GM18502 (cell line): ENCODE results near the gene REPS1.
A peak's percentile ranks its signal among the peaks of the same experiment; 100 is the strongest.
"Not testable (repeated sequence)": the region's sequence is repeated elsewhere in the genome, so short reads cannot be mapped to it uniquely, and the experiment has no call there.

Experiments used
- ATAC-seq: cut with Tn5 transposase; IDR thresholded peaks from one replicate; pipeline ENCODE4 v1.9.1; 2021; ENCODE audit warnings: mild to moderate bottlenecking; ENCODE audit not compliant: unreplicated experiment, poor library complexity

Gene REPS1

DNA sequence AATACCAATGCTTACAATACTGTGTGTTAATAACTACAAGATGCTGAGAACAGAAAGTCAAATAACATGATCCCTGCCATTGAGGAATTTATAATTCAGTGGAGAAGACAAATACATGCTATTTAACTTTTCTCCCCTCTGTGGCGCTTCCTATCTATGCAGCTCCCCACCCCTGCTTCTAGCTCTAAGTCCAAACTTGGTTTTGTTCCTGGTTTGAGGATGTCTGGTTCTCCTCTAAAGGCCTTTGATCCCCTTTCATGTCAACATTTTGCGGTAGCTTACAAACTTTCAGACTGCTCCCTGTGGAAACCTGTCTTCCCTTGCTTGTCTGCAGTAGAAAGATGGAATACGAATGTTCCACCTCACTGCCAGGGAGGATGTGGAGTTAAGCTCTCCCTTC lies 18.4 kb upstream of the REPS1 start:
- ATAC-seq = no peak

DNA sequence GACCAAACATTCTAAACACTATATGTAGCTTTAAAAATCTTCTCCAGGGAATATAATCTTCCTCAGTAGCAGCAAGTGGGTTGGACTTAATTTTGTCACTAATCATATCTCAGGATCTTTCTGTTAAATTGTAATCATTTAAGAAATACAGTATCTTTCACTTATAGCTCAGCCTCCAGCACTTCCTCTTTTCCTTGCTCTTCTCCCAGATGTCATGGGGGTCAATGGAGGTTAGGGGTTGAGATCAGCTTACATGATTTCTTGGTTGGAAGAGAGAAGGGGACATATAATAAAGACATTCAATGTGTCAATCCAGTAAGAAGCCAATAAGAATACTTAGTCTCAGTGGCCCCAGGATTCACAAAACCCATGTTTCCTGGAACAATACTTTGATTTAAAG lies 15.7 kb upstream of the REPS1 start:
- no peak for ATAC-seq

DNA sequence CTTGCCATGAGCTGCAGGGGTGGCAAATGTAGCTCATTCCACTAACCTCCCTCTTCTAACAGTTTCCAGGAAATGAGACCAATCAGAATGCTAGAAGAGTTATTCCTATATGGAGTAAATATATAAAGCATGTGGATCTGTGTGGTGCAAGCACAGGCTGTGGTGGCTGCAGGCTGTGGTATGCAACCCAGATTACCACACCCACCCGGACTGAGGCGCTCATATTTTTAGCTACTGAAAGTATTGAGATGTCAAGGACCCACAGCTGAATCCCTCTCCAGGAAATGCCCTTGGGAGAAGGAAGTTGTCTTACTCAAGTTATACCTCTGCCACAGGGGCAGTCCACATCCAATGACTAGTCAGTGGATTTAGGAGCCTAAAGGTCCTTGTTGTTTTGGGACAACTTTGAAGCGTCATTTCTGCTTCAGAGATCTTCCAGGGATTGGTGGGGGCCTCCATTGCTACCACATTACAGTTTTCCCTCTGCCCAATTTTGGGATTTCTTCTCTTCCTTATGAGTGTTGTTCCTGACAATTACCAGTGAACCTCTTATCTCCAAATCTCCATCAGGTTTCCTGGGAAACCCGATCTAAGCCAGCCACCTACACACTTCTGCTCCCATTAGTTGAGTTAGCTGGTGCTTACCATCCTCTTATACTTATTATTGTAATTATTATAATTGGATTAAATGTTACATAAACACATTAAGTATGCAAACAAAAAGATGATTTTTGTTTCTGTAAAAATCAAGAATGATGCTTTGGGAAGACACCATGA lies 12.1 kb upstream of the REPS1 start:
- ATAC-seq = no peak

DNA sequence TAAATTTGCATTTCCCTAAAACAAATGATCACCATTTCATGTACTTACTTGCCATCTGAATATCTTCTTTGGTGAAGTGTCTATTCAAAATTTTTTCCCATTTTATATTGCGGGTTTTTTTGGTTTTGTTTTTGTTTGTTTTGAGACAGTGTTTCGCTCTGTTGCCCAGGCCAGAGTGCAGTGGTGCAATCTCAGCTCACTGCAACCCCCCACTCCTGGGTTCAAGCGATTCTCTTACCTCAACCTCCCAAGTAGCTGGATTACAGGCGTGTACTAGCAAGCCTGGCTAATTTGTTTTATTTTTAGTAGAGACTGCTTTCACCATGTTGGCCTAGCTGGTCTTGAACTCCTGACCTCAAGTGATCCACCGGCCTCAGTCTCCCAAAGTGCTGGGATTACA lies 9.1 kb upstream of the REPS1 start:
- no peak for ATAC-seq

DNA sequence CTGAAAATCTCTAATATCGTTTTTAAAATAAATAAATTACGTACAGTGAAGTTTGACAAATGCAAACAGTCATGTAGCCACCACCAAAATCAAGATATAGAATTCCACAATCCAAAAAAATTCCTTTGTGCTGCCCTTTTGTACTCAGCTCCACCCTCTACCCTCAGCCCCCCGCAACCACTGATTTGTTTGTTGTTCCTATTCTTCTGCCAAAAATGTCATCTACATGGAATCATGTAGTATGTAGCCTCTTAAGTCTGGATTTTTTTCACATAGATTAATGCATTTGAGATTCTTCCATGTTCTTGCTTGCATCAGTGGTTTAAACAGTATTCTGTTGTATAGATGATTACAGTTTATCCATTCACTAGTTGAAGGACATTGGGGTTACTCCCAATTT lies 8.5 kb upstream of the REPS1 start:
- ATAC-seq = no peak

DNA sequence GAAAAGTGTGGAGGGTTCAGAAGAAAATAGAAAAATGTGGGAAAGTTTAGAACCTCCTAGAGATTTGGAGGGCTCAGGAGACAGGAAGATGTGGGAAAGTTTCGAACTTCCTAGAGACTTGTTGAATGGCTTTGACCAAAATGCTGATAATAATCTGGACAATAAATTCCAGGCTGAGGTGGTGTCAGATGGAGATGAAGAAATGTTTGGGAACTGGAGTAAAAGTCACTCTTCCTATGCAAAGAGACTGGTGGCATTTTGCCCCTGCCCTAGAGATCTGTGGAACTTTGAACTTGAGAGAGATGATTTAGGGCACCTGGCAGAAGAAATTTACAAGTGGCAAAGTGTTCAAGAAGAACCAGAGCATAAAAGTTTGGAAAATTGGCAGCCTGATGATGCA lies 5.4 kb upstream of the REPS1 start:
- ATAC-seq = not testable (repeated sequence)

DNA sequence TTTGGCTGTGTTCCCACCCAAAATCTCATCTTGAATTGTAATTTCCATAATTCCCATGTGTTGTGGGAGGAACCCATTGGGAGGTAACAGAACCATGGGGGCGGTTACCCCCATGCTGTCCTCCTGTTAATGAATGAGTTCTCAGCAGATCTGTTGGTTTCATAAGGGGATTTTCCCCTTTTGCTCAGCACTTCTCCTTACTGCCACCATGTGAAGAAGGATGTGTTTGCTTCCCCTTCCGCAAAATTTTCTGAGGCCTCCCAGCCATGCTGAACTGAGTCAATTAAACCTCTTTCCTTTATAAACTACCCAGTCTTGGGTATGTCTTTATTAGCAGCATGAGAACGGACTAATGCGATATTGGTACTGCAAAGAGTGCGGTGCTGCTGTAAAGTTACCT lies 4.9 kb upstream of the REPS1 start:
- ATAC-seq = not testable (repeated sequence)

DNA sequence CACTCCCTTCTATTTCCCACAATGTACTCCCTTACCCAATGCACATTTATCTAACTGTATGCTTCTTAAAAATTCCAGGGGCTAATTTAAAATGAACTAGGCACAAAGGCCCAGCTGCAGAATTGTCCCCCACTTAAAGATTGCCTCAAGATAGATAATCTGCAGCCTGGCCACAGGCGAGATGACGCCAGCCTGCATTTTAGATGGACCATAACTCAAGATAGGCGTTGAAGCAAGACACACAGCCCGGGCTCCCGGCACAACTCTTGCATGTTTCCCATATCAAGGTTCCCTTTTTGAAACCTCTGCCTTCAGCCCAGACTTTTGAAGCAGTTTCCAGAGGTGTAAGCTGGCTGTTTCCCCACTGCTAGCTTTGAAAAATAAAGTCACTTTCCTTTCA lies 3.2 kb upstream of the REPS1 start:
- ATAC-seq = no peak

DNA sequence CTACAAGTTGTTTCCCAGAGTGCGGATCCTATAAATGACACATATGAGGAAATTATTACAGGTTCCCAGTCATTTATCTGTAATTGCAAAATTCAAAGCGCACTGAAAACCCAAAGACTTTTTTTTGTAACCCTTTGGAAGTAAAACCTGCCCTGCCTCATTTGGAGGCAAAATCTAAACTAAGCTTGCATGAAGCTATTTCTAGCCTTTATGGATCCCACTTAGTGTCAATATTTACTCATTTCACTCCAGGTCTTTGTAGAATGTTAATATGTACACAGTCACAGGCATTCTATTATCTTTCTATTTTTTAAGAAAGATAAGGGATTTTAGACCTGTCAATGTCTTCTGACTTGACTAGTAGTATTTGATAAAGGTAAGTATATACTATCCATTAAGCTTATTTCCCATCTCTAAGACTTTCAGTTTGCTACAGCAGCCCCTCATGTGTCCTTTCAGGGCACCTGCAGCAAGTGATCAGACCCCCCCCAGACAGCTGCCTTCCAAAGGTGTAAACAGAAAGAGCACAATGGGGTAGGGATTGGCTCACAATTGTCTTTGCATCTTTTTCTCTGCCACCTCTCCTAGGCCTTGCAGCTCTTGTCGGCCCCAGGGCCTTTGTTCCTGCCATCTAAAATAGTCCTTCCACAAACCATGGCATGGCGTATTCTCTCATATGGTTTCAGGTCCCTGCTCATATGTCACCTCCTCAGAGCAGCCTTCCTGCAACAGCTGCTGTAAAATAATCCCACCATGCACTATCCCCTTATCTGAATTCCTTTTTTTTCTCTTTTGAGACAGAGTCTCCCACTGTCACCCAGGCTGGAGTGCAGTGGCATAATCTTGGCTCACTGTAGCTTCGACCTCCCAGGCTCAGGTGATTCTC lies 1.3 kb upstream of the REPS1 start:
- ATAC-seq = no peak

DNA sequence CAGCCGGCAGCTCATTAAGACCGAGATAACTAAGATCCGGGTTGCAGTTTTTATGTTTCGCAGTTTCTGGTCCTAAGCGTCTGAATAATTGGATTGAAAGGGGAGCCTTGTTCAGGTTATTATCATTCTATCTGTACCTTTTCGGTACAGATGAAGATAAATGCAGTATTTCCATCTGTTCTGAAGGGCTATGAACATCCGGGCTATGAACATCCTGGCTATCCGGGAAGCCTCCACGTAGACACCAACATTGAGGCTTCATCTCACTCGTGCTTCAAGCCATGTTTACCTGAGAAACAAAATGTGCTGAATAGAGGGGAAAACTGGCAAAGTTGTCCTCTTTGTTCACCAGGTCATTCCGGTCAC lies 399 bp upstream of the REPS1 start:
- ATAC-seq = peak; percentile 21

DNA sequence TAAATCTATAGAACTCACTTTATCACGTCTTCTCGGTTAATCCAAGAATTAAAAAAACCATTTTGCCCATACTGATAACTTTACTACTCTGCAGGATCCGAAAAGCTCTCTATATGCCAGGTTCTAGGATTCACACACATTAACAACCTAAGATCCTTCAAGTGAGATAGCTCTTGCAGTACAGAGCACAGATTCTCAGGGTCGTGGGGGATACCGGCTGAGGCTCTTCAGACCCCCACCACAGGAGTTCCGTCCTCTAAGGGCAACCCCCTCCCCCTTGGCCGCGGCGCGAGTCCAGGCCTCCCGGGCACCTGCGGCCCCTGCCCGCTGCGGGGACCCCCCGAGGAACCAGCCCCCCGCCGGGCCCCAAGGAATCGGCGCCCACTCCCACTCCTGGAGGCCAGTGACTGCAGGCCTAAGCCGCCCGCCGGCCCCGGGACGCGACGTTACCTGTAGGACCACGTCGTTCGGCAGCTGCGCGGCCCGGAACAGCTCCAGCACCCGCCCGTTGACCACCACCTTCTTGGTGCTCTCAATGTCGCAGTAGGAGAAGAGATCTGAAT lies 892 bp downstream of the REPS1 start:
- peak; percentile 1 for ATAC-seq

DNA sequence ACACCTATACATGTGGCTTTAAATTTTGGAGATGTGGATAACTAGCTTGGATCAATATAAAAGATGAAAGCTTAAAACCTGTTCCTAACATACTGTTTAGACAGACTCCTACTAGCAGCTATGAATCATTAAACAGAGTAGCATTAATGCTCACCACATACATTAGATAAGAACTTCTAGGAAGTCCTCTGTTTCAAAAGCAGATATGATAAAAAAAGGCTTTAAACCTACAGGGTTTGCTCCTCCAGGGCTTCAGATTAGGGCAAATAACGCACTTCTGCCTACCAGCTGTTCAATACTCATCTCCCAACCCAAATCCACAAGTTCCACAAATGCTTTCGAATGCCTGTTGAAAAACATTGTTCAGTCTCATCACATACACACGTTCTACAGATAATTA lies 1.5 kb downstream of the REPS1 start:
- no peak for ATAC-seq

DNA sequence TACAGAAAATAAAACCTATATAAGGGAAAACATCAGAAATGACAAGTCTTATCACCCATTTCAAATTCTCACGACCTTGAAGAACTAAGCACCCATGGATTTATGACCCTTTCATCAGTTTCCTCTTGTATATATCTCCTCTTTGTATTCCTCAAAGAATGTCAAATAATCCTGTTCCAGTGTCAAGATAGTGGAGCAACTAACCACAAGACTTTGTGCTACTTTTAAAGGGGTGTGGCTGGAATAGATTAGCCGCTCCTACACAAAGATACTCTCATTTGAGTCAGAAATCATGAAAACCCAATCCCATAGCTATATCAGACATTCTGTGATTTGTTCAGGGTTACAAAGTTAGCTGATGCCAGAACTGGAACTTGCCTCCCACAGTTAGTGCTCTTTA lies 6.6 kb downstream of the REPS1 start:
- no peak for ATAC-seq

DNA sequence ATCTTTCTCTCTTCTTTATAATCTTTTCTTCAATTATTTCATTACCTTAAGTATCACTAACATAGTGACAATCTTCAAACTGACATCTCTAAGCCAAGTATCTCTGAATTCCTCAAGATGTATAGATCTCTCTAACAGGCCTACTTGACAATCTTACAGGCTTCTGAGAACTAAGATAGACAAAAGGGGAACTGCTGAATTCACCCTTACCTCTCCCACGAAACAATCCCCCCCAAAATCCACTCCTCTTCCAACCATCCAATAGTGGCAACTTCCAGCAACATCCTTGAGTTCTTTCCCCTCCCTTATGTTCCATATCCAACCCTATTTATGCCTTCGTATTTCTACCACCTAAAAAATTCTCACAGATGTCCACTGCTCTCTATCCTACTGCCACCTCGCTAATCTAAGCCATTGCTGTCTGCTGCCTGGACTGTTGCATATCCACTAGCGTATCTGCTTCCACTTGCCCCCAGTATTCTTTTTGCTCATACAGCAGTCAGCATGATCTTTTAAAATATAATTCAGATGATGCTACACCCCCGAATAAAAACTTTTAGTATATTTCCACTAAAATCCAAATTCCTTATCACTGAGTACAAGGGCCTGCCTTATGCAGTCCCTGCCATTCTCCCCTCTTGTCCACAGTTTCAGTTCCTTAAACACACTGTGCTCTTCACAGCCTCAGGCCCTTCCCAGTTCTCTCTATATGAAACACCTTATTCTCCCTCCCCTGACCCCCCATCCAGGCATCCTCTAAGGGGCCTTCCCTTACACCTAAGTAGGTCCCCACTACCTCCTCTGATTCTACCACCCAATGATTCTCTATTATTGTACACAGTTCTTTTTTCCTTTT lies 8.0 kb downstream of the REPS1 start:
- ATAC-seq = peak; percentile 66

DNA sequence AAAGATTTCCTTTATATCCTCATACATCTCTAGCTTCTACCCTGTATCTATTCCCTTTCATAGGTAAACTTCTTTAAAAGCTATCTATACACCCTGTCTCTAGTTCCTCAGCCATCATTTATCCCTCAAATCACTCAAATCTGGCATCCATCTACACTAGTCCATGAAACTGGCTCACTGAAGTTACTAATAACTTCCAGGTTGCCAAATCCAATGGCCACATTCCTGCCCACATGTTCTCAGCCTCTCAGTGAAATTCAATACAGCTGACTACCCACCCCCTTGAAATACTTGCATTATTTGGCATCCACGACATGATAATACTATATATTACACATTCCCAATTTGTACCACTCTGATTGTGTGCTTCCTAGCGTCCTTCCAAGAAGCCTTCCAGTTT lies 8.7 kb downstream of the REPS1 start:
- ATAC-seq = no peak

DNA sequence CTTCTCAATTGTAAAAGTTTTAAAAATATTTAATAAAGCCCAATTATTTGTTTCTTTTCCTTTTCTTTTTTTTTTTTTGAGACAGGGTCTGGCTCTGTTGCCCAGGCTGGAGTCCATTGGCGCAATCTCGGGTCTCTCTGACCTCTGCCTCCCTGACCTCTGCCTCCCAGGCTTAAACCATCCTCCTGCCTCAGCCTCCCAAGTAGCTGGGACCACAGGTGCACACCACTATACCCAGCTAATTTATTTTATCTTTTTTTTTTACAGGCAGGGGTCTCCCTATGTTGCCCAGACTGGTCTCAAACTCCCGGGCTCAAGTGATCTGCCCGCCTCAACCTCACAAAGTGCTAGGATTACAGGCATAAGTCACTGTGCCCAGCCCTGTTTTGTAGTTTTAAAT lies 9.8 kb downstream of the REPS1 start:
- ATAC-seq = no peak

DNA sequence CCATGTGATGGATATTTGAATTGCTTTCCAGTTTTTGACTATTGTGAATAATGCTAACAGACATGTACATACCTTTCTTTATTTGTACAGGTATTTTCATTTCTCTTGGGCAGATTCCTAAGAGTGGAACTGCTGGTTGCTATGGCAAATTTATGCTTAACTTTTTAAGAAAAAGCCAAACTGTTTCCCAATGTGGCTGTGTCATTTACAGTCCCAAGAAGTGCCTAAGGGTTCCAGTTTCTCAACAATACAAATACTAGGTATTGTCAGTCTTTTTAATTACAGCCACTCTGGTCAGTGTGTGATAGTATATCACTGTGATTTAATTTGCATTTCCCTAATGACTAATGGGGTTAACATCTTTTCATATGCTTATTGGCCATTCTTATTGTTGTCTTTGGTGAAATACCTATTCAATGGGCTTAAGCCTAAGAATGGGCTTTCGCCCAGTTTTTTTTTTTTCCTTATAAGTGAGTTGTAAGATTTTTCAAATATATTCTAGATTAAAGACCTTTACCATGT lies 10.3 kb downstream of the REPS1 start:
- ATAC-seq = no peak

DNA sequence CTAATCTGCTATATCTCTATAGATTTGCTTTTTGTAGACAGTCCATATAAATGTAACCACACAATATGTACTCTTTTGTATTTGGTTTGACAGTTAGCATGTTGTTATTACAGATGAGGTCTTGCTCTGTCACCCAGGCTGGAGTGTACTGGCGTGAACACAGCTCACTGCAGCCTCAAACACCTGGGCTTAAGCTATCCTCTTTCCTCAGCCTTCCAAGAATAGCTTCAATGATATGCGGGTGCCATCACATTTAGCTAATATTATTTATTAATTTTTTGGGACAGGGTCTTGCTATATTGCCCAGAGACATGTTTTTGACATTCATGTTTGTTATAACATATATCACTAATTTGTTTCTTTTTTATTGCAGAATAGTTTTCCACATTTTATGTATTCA lies 10.8 kb downstream of the REPS1 start:
- no peak for ATAC-seq

DNA sequence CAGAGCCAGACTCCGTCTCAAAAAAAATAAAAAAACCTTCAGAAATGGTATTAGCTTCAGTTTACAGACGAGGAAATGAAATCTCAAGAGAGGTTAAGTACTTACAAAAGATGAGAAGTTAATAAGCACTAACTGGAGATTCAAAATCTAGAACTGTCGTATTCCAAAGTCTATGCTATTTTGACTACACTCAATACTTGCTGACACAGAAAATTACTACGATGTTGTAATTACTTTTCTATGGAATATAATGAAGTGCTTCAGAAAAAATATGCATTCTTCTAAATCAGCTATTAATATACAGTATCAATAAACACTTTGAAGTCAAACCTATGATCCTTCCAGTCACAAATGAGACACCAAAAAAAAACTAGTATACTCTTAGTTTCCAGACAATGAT lies 12.2 kb downstream of the REPS1 start:
- ATAC-seq = no peak

DNA sequence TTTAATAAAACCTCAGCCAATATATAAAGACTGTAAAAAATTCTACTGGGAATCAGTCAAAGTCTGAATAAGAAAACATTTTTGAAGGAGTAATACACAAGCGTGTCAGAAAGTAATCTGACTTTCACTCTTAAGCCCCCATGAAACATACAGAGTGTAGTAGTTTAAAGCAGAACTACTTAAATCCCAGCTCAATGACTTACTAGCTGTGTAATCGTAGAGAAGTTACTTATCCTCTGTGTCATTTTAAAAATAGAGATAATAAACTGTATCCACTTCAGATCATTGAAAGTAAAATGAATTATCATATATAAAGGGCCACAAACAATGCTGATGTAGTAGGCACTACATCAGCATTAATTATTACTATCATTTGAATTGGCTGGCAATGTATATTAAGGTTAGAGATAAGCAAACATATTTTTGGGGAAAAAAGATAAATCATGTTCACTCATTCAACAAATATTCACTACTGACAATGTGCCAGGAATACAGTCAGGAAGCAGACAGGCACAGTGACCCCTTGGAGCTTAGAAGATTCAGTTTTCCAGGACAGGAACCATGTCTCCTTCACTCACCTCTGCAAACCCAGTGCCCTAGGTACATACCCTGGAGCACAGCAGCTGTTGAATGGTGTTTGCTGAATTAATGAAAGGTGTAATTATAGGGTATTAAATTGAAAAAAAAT lies 14.4 kb downstream of the REPS1 start:
- no peak for ATAC-seq
